K562 (cell line): ENCODE data around the gene EVC. TPM values are rescaled to one million over a fixed set of nuclear protein-coding genes. Genes with fewer than 3 reads are reported as not detected.

Experiments used
- ATAC-seq: fragments of 200-7000 bp; cut with Tn5 transposase; 3 replicates; pipeline ENCODE4 v1.9.1; 2020; ENCODE audit warnings: moderate library complexity
- BruUV-seq: library from RNA; stranded (reverse); fragments of 400-500 nt; replicated peaks from 2 replicates; lab custom pipeline; 2021; lab: Mats Ljungman, UMichigan
- CTCF ChIA-PET: fragments of 300-600 bp; formaldehyde crosslinking; extraction: SDS; loops from one replicate; lab custom pipeline; 2021; ENCODE audit warnings: low intra/inter-chr PET ratio; lab: Yijun Ruan, JAX
- POLR2A ChIA-PET: fragments of 300-600, 350-650 bp; sonication (Branson Sonifier 250); formaldehyde crosslinking; extraction: SDS; loops from one replicate; lab custom pipeline; 2021; ENCODE audit warnings: antibody characterized with exemption, inconsistent platforms; lab: Yijun Ruan, JAX
- DNase-seq, 4 experiments: peaks; one replicate each; pipeline versions ENCODE4 v3.0.0 to v3.0.0-alpha.2; 2011 to 2018; ENCODE audit warnings: low spot score in 3 of 4, mixed read lengths in 3 of 4; ENCODE audit errors: extremely low read depth in 1 of 4
- FAIRE-seq: peaks from 2 replicates; lab custom pipeline; 2011; peaks lifted over from hg19 to GRCh38; lab: Jason Lieb, UNC
- H2AFZ ChIP-seq: 2 replicates; pipeline ENCODE4 v1.6.0; 2011; ENCODE audit warnings: low read depth, low read length, control low read depth, inconsistent platforms
- H3K27ac ChIP-seq: fragments of 200-600 bp; 3 replicates; pipeline ENCODE4 v1.8.0; 2011; ENCODE audit warnings: low read depth, mild to moderate bottlenecking, control low read depth, inconsistent platforms, low read length, moderate library complexity, mixed read lengths; ENCODE audit errors: extremely low read depth
- H3K27me3 ChIP-seq, 2 experiments: fragments of 300-600 bp in 1 of 2; 2 replicates in 1 of 2; 3 replicates in 1 of 2; pipeline versions ENCODE4 v1.6.0 to v1.8.0; 2011; ENCODE audit warnings: inconsistent platforms in 2 of 2, low read length in 2 of 2, mild to moderate bottlenecking in 1 of 2, mixed read lengths in 1 of 2, moderate library complexity in 1 of 2; ENCODE audit not compliant: control insufficient read depth in 2 of 2, insufficient read depth in 2 of 2
- H3K36me3 ChIP-seq: fragments of 300-600 bp; 3 replicates; pipeline ENCODE4 v1.8.0; 2011; ENCODE audit warnings: mild to moderate bottlenecking, low read length, inconsistent platforms; ENCODE audit not compliant: control insufficient read depth, insufficient read depth
- H3K4me1 ChIP-seq, 2 experiments: fragments of 200-600 bp in 1 of 2; replicated peaks in 1 of 2; 2 replicates in 1 of 2; 3 replicates in 1 of 2; pipeline versions ENCODE4 v1.5.1 to v1.8.0; 2011; ENCODE audit warnings: inconsistent platforms in 2 of 2, low read length in 2 of 2, mild to moderate bottlenecking in 1 of 2, mixed read lengths in 1 of 2, moderate library complexity in 1 of 2; ENCODE audit not compliant: control insufficient read depth in 2 of 2, insufficient read depth in 2 of 2
- H3K4me2 ChIP-seq: 2 replicates; pipeline ENCODE4 v1.6.1; 2011; ENCODE audit warnings: low read length, control low read depth, inconsistent platforms, mixed read lengths; ENCODE audit not compliant: insufficient read depth
- H3K4me3 ChIP-seq: fragments of 200-600 bp; sonication (generic), shearing (Covaris generic); 2 replicates; pipeline ENCODE4 v1.5.1; 2016; ENCODE audit warnings: control low read depth, inconsistent platforms
- H3K79me2 ChIP-seq: fragments of 200-600 bp; 3 replicates; pipeline ENCODE4 v1.8.0; 2011; ENCODE audit warnings: low read length, inconsistent platforms; ENCODE audit not compliant: control insufficient read depth, insufficient read depth
- H3K9ac ChIP-seq, 2 experiments: 2 replicates each; pipeline versions ENCODE4 v1.6.0 to v1.6.1; 2011; ENCODE audit warnings: low read depth in 2 of 2, low read length in 2 of 2, control low read depth in 1 of 2, inconsistent platforms in 1 of 2, mild to moderate bottlenecking in 1 of 2, mixed read lengths in 1 of 2; ENCODE audit not compliant: insufficient read depth in 1 of 2
- H3K9me1 ChIP-seq: one replicate; pipeline ENCODE4 v1.6.0; 2011; ENCODE audit warnings: inconsistent platforms, mild to moderate bottlenecking, low read length, moderate library complexity; ENCODE audit not compliant: control insufficient read depth, insufficient read depth
- H3K9me3 ChIP-seq: replicated peaks from 2 replicates; pipeline ENCODE4 v1.5.1; 2011; ENCODE audit warnings: low read depth, low read length, inconsistent platforms; ENCODE audit not compliant: control insufficient read depth, insufficient read depth
- H4K20me1 ChIP-seq: replicated peaks from 2 replicates; pipeline ENCODE4 v1.6.1; 2011; ENCODE audit warnings: low read length, inconsistent platforms, mixed read lengths; ENCODE audit not compliant: control insufficient read depth, insufficient read depth
- CBX3 ChIP-seq, 2 experiments: IDR thresholded peaks; 1 replicate in 1 of 2; 2 replicates in 1 of 2; pipeline ENCODE4 v1.6.1; 2012; ENCODE audit warnings: inconsistent platforms in 2 of 2, low read length in 2 of 2, borderline replicate concordance in 1 of 2, control low read depth in 1 of 2
- ELF1 ChIP-seq: fragments of 200-800 bp; sonication (Bioruptor generic); IDR thresholded peaks from 2 replicates; pipeline ENCODE4 v1.6.1; 2016; ENCODE audit warnings: missing genetic modification characterization, missing compliant biosample characterization
- HNRNPLL ChIP-seq: fragments of 200-400 bp; formaldehyde crosslinking; IDR thresholded peaks from 2 replicates; pipeline ENCODE4 v1.6.1; 2017; ENCODE audit warnings: low read length, low read depth, mild to moderate bottlenecking; ENCODE audit not compliant: poor library complexity, severe bottlenecking
- JUND ChIP-seq, 2 experiments: IDR thresholded peaks; 2 replicates in 1 of 2; 3 replicates in 1 of 2; pipeline ENCODE4 v1.6.1; 2011; ENCODE audit warnings: borderline replicate concordance in 2 of 2, low read depth in 2 of 2, low read length in 2 of 2, improper control_type of control experiment in 1 of 2, missing biosample characterization in 1 of 2, missing genetic modification characterization in 1 of 2, missing genetic modification reagents in 1 of 2
- LEF1 ChIP-seq: fragments of 450-650 bp; IDR thresholded peaks from 2 replicates; pipeline ENCODE4 v1.6.1; 2016; ENCODE audit warnings: mild to moderate bottlenecking
- MAFG ChIP-seq: fragments of 450-650 bp; conservative IDR thresholded peaks from 2 replicates; pipeline ENCODE4 v1.6.1; 2016; ENCODE audit warnings: missing genetic modification characterization, missing compliant biosample characterization
- MIER1 ChIP-seq: fragments of 450-650 bp; IDR thresholded peaks from 2 replicates; pipeline ENCODE4 v1.6.1; 2016; ENCODE audit warnings: antibody characterized with exemption, mild to moderate bottlenecking, low read depth
- TSC22D4 ChIP-seq: fragments of 450-650 bp; IDR thresholded peaks from 2 replicates; pipeline ENCODE4 v1.6.1; 2016; ENCODE audit warnings: missing genetic modification characterization, missing biosample characterization, control low read depth
- WGBS: fragments of 100-300 bp; shearing (Covaris generic); methylation state at CpG from one replicate; pipeline ENCODE4 v1.1.6; 2016; ENCODE audit warnings: low coverage, mixed read lengths; ENCODE audit not compliant: insufficient coverage; ENCODE audit errors: missing lambda C conversion rate; 5-methylcytosine and 5-hydroxymethylcytosine counted together
- in situ Hi-C: fragments of 300-500 bp; cut with MboI; formaldehyde crosslinking; loops from 4 replicates; pipeline ENCODE4 v1.15.0; 2018; ENCODE audit warnings: inconsistent platforms, mixed read lengths
- intact Hi-C: fragments of 100-400 bp; cut with micrococcal nuclease; formaldehyde crosslinking; loops from 2 replicates; pipeline ENCODE4 v1.14.2; 2022
- polyA plus RNA-seq, 8 experiments: library from polyadenylated mRNA; depleted of rRNA in 4 of 8; stranded (reverse) in 5 of 8; unstranded in 3 of 8; fragments of >200 nt; fragmentation: Nextera tagmentation in 2 of 8; fragmentation: Illumina TruSeq in 1 of 8; extraction: Ambion mirVana in 2 of 8; extraction: Trizol in 1 of 8; gene quantifications; 2 replicates each; pipeline versions ENCODE4 v1.2.1 to v1.2.3, GENCODE V29; 2011 to 2014; ENCODE audit warnings: inconsistent platforms in 1 of 8, missing spikeins in 1 of 8
- total RNA-seq, 7 experiments: library from RNA; depleted of rRNA in 6 of 7; stranded (reverse); fragments of >200 nt in 6 of 7; fragmentation: Illumina TruSeq in 2 of 7; extraction: Trizol in 2 of 7; gene quantifications; 2 replicates each; pipeline versions ENCODE4 v1.2.1 to v1.2.3, GENCODE V29; 2011 to 2021; ENCODE audit warnings: low replicate concordance in 1 of 7
- TF ChIP-seq, protein P1 (sequence below): fragments of 250-450 bp; sonication (Bioruptor Pico); IDR thresholded peaks from 2 replicates; pipeline ENCODE4 v1.8.0; 2021; ENCODE audit warnings: moderate library complexity, mild to moderate bottlenecking, inconsistent platforms
- TF ChIP-seq, protein P2 (sequence below): IDR thresholded peaks from 2 replicates; pipeline ENCODE4 v1.6.1; 2011; ENCODE audit warnings: borderline replicate concordance, low read depth, mild to moderate bottlenecking, moderate library complexity, low read length; ENCODE audit not compliant: insufficient read depth, poor library complexity, severe bottlenecking
- TF ChIP-seq, protein P3 (sequence below): sonication (generic); formaldehyde crosslinking; IDR thresholded peaks from 2 replicates; pipeline ENCODE4 v1.8.1; 2023; ENCODE audit warnings: missing genetic modification reagents, mild to moderate bottlenecking, borderline replicate concordance

Gene EVC
- total and polyA plus RNA-seq, 9 of the 15 experiments (the other 6 are each of a cell fraction or from before 2014, with no cell fraction given) = 0.03 to 3.2 (median 1.1) TPM

DNA sequence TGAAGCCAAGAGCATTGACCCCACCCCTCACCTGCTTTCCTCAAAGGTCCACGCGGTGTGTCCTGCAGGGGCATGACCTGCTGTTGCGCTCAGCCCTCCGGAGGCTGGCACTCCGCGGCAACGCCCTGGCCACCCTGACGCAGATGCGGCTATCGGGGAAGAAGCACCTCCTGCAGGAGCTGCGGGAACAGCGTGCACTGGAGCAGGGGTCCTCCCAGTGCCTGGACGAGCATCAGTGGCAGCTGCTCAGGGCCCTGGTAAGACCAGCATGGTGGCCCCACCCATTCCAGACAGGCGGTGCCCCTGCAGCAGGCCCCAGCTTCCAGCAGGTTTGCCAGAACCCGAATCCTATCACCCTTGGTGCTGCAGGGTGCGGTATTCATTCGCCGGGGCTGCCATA, 86.0 kb downstream of the EVC start:
- no peak overlapping the region for H3K4me2 ChIP-seq
- POLR2A ChIA-PET = interaction anchor here (0.5 kb wide), 1 partner anchor 97 kb away, joined by 4 read pairs; no protein-coding TSS in a partner anchor
- no peak for TF ChIP-seq ELF1
- TF ChIP-seq, protein P1, sequence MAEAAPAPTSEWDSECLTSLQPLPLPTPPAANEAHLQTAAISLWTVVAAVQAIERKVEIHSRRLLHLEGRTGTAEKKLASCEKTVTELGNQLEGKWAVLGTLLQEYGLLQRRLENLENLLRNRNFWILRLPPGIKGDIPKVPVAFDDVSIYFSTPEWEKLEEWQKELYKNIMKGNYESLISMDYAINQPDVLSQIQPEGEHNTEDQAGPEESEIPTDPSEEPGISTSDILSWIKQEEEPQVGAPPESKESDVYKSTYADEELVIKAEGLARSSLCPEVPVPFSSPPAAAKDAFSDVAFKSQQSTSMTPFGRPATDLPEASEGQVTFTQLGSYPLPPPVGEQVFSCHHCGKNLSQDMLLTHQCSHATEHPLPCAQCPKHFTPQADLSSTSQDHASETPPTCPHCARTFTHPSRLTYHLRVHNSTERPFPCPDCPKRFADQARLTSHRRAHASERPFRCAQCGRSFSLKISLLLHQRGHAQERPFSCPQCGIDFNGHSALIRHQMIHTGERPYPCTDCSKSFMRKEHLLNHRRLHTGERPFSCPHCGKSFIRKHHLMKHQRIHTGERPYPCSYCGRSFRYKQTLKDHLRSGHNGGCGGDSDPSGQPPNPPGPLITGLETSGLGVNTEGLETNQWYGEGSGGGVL = no peak
- no peak for TF ChIP-seq JUND (IDR thresholded peaks at IDR 0.05; ENCODE audit: borderline replicate concordance, low read depth, low read length)
- no peak for TF ChIP-seq JUND (tag; IDR thresholded peaks at IDR 0.05; ENCODE audit: borderline replicate concordance, low read depth, low read length)
- TF ChIP-seq MIER1 = no peak
- TF ChIP-seq TSC22D4 = no peak
- TF ChIP-seq HNRNPLL = no peak
- TF ChIP-seq LEF1 = no peak
- TF ChIP-seq, protein P2, sequence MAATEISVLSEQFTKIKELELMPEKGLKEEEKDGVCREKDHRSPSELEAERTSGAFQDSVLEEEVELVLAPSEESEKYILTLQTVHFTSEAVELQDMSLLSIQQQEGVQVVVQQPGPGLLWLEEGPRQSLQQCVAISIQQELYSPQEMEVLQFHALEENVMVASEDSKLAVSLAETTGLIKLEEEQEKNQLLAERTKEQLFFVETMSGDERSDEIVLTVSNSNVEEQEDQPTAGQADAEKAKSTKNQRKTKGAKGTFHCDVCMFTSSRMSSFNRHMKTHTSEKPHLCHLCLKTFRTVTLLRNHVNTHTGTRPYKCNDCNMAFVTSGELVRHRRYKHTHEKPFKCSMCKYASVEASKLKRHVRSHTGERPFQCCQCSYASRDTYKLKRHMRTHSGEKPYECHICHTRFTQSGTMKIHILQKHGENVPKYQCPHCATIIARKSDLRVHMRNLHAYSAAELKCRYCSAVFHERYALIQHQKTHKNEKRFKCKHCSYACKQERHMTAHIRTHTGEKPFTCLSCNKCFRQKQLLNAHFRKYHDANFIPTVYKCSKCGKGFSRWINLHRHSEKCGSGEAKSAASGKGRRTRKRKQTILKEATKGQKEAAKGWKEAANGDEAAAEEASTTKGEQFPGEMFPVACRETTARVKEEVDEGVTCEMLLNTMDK = no peak
- TF ChIP-seq CBX3 (IDR thresholded peaks at IDR 0.05; ENCODE audit: borderline replicate concordance in 1 of 2, low read length in 2 of 2) = no peak
- no peak for TF ChIP-seq MAFG (tag)
- TF ChIP-seq, protein P3, sequence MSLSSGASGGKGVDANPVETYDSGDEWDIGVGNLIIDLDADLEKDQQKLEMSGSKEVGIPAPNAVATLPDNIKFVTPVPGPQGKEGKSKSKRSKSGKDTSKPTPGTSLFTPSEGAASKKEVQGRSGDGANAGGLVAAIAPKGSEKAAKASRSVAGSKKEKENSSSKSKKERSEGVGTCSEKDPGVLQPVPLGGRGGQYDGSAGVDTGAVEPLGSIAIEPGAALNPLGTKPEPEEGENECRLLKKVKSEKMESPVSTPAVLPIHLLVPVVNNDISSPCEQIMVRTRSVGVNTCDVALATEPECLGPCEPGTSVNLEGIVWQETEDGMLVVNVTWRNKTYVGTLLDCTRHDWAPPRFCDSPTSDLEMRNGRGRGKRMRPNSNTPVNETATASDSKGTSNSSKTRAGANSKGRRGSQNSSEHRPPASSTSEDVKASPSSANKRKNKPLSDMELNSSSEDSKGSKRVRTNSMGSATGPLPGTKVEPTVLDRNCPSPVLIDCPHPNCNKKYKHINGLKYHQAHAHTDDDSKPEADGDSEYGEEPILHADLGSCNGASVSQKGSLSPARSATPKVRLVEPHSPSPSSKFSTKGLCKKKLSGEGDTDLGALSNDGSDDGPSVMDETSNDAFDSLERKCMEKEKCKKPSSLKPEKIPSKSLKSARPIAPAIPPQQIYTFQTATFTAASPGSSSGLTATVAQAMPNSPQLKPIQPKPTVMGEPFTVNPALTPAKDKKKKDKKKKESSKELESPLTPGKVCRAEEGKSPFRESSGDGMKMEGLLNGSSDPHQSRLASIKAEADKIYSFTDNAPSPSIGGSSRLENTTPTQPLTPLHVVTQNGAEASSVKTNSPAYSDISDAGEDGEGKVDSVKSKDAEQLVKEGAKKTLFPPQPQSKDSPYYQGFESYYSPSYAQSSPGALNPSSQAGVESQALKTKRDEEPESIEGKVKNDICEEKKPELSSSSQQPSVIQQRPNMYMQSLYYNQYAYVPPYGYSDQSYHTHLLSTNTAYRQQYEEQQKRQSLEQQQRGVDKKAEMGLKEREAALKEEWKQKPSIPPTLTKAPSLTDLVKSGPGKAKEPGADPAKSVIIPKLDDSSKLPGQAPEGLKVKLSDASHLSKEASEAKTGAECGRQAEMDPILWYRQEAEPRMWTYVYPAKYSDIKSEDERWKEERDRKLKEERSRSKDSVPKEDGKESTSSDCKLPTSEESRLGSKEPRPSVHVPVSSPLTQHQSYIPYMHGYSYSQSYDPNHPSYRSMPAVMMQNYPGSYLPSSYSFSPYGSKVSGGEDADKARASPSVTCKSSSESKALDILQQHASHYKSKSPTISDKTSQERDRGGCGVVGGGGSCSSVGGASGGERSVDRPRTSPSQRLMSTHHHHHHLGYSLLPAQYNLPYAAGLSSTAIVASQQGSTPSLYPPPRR = no peak
- H3K4me1 ChIP-seq = no peaks in the 10 kb centered on the region
- WGBS = 11% methylated on average over 18 of the region's 18 CpGs
- no peaks in the 10 kb centered on the region for H3K36me3 ChIP-seq
- in situ Hi-C loops = loop anchor here (10.0 kb wide), 1 partner anchor 402 kb away; no protein-coding TSS in a partner anchor
- peaks cover 0 to 16% of the 10 kb centered on the region in 2 experiments; a peak in 1 of 5 replicates for H3K27me3 ChIP-seq
- no TSS peak for BruUV-seq
- DNase-seq = no peak
- ATAC-seq = no peak
- no peak overlapping the region; a peak in 1 of 4 replicates for H3K9ac ChIP-seq
- intact Hi-C loops = no loop called here
- no peak overlapping the region for H3K4me3 ChIP-seq
- FAIRE-seq = no peak
- no peak overlapping the region for H3K27ac ChIP-seq
- CTCF ChIA-PET = no interaction called here
- no peaks in the 10 kb centered on the region for H3K79me2 ChIP-seq
- H3K9me3 ChIP-seq = no peaks in the 10 kb centered on the region
- no peaks in the 10 kb centered on the region for H4K20me1 ChIP-seq
- no peak overlapping the region for H2AFZ ChIP-seq
- no peaks in the 10 kb centered on the region for H3K9me1 ChIP-seq
